PC-3 (cell line): ENCODE data around the gene EIF3B.
"Not testable (repeated sequence)": the region's sequence is repeated elsewhere in the genome, so short reads cannot be mapped to it uniquely, and the experiment has no call there.

Experiments used
- CTCF ChIP-seq: fragments of 300-600 bp; sonication (generic); conservative IDR thresholded peaks from 2 replicates; pipeline ENCODE4 v1.5.1; 2017; ENCODE audit warnings: antibody characterized with exemption, low read depth, mild to moderate bottlenecking, low read length
- EZH2 ChIP-seq: fragments of 300-600 bp; sonication (generic); IDR thresholded peaks from one replicate; pipeline ENCODE4 v1.6.1; 2017; ENCODE audit warnings: antibody characterized with exemption, mild to moderate bottlenecking, low read length; ENCODE audit not compliant: unreplicated experiment
- EZH2phosphoT487 ChIP-seq: fragments of 300-600 bp; sonication (generic); IDR thresholded peaks from 2 replicates; pipeline ENCODE4 v1.6.1; 2018; ENCODE audit warnings: mild to moderate bottlenecking, antibody characterized with exemption, low read length, borderline replicate concordance

DNA sequence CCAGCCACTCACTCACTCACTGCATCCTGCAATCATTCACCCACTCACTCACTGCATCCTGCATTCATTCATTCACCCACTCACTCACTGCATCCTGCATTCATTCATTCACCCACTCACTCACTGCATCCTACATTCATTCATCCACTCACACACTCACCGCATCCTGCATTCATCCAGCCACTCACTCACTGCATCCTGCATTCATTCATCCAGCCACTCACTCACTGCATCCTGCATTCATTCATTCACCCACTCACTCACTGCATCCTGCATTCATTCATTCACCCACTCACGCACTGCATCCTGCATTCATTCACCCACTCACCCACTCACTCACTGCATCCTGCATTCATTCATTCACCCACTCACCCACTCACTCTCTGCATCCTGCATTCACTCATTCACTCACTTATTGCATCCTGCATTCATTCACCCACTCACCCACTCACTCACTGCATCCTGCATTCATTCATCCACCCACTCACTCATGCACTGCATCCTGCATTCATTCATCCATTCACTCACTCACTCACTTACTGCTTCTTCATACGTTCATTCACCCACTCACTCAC, 39.6 kb upstream of the EIF3B start:
- not testable (repeated sequence) for TF ChIP-seq EZH2, CTCF, EZH2phosphoT487
